Umbilical cord (tissue), 2 donors: Measurements from ENCODE around the gene BCAR3. TPM values are rescaled to one million over a fixed set of nuclear protein-coding genes. Genes with fewer than 3 reads are reported as not detected.

Source experiments
- DNase-seq: peaks from one replicate; pipeline ENCODE4 v3.0.0-alpha.2; 2015; ENCODE audit warnings: low spot score
- total RNA-seq: library from RNA; depleted of rRNA; stranded (reverse); fragments of >200 nt; gene quantifications from one replicate; pipeline ENCODE4 v1.2.3, GENCODE V29; 2014; ENCODE audit warnings: low replicate concordance; ENCODE audit not compliant: insufficient read depth

Gene BCAR3
- total RNA-seq, 1 donor from 2014 or later = 17.6 TPM

DNA sequence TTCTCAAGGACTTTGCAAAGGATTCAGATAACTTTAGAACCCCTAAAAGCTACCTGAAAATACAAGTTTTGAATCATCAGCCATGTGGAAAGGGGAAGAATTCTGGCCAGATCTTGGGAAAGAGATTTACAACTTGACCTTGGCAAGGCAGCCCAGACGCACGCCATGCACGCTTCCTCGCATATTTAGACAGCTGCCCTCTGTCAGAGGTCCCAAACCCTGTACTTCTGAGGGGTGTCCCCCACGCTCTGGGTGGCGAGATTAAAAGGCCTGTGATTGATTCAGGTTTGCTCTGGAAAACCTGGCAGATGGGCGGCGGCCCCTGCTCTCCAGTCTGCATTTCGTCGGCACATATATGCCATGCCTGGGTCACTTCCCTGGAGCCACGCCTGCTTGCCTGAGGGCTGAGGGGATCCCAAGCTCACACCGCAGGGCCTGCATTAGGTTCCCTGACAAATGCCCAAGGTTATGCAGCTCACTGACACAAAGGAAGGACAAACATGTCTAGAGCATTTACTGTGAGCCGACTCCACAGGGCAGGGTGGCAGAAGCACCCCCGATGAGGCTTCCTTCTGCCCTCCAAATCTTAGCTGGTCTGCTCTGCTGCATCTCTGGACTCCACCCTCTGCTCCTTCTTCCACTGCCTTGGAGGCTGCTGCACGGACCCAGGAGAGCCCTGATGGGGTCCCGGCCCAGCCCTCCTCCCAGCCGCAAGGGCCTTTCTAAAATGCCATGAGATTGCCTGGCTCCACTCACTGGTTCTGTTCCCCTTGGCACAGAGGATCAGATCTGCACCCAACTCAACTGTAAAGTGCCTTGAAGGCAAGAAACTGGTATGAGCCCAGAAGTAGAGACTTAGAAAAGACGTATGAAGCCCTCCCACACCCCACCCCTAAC lies 103.9 kb downstream of the BCAR3 start:
- DNase-seq = no peak

GRCh38 chr1:93576746-93577145 lies 104.9 kb downstream of the BCAR3 start:
- DNase-seq = no peak

- no peak for DNase-seq
Measured at GRCh38 chr1:93576346-93576745, 105.3 kb downstream of the BCAR3 start.

- DNase-seq = peak; percentile 40
Measured at GRCh38 chr1:93575621-93576284, 105.9 kb downstream of the BCAR3 start.

DNA sequence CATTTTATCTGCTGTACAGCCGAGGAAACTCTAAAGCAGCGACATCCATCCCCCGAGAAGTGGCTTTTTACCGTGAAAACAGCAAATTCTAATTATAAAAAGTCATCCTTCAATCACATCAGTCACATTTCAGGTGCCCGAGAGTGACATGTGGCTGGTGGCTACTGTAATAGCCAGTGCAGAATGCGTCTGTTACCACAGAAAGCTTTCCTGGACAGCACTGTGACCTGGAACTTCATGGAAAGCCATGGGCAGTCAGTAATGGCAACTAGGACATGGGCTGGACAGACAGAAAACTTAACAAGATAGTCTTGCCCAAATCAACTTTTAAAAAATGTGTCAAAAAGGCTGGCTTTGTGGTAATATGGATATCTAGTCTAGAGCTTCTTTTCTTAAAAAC lies 106.6 kb downstream of the BCAR3 start:
- no peak for DNase-seq

GRCh38 chr1:93574511-93574910 lies 107.1 kb downstream of the BCAR3 start:
- DNase-seq = no peak

- no peak for DNase-seq
Measured at GRCh38 chr1:93573940-93574469, 107.6 kb downstream of the BCAR3 start.

DNA sequence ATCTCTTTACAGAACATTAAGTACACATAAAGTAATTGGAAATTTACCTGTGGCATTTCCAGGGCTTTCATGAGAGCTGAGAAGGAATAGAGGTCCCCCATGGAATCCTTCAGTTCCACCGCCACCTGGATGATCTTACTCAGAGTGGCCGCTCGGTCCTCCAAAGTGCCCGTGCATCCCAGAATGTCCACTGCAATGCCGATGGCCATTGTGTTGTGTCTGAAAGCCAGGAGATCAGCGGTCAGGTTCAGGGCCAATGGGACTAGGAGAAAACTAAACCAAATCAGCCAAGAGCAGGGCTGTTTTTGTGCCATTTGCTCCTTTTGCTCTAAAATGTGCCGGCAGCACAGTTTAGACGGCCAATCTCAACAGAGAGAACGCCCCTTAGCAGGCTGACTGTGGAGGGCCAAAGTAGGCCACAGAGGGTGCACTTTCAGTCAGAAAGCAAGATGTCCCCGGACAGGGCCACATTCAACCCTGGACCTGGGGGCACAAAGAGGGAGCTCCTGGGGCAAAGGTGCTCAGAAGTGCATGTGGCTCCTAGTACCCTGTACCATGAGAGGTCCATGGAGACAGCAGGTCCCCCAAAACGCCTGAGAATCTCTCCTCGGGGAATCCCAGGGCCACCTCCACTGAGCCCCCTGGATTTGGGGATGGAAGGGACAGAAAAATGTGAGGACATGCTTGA lies 109.9 kb downstream of the BCAR3 start:
- DNase-seq = no peak

DNA sequence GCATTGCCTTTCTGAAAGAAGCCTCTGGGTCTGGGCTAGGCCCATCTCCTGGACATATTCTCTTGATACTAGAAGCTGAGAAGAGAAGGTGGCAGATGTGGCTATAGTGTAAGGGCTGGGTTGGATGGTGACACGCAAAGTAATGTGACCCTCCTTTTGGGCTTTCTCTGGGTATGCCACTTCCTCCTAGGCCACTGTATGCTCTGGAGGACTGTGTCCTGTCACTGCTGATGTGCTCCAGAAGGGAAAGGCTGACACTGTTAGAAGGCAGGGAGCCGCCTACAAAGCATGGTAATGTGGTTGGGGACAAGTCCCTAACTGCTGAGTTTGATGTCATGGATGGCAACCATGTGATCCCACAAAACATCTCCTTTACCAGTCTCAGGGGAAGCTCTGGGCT lies 112.1 kb downstream of the BCAR3 start:
- no peak for DNase-seq

GRCh38 chr1:93567255-93567918 lies 114.2 kb downstream of the BCAR3 start:
- DNase-seq = peak; percentile 81

DNA sequence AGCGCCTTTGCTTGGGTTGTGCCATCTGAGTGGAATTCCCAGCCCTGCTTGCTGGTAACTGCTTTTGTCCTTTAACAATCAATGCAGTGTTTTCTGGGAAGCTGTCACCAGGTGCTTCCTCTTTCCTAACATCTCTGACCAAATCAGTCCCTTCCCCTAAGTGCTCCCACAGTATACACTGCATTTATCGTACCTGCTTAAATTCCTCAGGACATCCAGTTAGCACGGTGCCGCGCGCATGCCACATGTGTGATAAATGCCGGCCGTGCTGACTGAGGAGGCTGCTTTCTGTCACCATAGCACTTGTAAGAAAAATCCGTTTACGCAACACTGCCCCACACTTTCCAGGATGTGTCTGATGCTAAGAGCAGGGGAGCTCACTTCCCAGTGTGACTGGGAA lies 115.4 kb downstream of the BCAR3 start:
- DNase-seq = peak; percentile 38

DNA sequence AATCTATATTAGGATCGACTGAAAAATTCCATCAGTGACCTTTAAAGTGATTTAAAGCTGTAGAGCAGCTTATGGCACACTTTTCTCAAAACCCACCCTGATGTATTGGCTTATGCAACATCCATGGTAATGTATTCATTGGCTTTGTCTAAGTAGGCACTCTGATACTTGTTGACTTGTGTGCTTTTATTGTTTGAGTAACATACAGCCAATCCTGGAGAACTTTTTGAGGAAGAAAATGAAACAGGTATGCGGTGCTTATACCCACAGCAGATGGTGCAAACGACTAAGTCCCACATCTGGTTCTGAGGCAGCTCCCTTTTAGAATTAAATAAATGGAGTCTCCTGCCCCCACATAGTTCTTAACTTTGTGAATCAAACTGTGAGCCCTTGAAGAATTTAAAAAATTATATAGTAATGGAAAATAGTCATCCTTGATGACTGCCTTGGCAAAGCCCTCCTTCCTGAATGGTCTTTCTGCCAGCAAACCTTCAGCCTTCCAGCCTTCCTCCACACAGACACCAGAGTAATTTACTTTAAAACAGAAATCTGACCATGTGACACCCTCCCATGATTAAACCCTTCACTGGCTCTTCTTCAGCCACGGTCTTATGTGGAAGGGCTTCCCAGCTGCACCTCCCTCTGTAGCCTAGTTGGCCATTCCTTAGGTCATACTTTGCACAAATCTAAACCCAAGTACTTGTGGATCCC lies 116.0 kb downstream of the BCAR3 start:
- DNase-seq = no peak

- DNase-seq = no peak
Measured at GRCh38 chr1:93559695-93560094, 121.9 kb downstream of the BCAR3 start.

GRCh38 chr1:93559045-93559444 lies 122.6 kb downstream of the BCAR3 start:
- DNase-seq = no peak

GRCh38 chr1:93556291-93556690 lies 125.3 kb downstream of the BCAR3 start:
- DNase-seq = no peak

DNA sequence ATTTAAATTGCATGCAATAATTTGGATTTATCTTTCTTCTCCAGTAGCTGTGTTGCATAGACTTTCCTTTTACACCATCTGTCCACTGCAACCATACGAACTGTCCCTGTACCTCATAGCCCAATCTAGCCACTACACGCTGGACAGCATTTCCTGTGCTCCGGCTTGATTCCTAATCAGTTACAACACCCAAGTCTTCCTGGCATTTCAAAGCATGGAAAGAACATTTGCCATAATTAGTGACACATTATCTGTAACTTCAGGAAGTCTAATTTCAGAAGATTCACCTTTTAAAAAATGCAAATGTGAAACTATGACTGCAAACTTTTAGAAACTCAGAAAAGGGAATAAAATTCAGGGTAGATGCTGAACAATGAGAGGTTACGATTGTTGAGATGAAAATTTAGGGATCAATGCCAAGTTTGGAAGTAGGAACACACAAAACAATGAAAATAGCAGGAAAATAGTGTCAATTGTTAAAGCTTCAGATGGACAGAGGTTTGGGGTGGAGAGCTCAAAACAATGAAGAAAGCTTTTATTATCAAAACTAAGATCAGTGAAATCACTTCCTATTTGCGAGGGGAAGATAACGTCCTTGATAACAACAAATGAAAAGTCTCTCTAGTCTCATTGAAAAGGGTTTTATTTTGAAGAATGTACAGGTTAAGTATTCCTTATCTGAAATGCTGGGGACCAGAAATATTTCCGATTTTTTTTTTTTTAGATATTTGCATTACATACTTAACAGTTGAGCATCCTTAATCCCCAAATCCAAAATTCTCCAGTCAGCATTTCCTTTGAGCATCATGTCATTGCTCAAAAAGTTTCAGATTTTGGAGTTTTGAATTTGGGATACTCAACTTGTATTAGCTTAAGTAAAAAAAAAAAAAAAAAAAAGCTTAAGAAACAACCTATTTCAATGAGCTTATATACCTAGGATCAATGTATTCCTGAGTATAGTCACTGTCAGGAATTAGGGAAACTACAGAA lies 126.5 kb downstream of the BCAR3 start:
- DNase-seq = no peak

DNA sequence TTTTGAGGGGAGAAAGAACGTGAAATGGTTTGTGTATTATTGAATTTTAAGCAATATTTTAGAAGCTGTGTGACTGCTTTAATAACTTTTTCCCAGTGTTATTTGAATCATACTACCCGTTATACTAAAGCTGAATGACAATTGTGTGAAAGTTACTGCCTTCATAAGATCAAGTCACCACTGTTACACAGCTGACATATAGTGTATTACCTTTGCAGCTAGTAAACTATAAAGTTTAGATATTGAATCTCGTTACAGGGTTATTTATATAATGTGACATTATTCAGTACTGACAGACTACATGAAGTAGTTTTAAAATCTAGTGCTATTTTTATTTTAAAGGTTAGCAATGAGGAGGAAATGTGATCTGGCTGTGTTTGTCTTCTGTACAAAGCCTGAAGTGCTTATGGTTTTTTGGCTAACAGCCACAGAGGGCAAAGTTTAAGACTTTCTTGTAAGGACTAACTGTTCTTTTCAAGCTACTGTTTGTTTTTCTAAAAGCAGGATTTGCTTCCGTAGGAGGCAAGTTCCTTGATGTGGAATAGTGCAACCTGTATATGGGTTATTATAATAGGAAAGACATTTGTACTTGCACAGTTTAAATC lies 127.6 kb downstream of the BCAR3 start:
- peak; percentile 50 for DNase-seq

DNA sequence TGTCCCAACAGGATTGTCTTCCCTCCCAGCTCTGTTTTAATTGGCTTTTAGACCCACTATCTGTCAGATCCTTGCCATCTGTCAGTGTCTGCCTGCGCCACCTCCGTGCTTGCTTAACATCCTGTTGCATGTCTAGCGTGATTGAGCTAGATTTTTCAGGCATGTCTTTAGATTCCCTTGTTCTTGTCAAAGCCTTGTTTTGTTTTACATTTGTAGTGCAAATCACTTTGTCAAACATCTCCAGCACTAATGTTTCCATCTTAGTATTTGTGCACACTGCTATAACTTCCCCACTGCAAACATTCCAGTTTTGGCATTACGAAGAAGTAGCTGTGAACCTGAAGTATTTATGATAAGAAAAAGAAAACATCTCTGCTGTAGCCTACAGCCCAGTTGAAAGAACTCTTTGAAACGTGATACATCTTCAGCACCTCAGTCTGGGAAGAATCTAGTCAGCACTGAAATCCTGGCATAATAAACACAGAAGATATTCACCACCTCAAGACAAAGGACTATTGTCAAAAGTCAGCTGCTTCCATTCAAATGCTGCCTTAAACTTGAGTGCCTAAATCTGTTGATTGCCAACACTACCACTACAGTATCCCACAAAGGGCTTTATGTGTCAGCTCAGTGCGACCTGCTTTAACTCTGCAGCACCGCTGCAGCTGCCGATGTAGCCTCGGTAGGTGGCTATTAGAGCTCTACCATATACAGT lies 128.7 kb downstream of the BCAR3 start:
- peak; percentile 15 for DNase-seq

DNA sequence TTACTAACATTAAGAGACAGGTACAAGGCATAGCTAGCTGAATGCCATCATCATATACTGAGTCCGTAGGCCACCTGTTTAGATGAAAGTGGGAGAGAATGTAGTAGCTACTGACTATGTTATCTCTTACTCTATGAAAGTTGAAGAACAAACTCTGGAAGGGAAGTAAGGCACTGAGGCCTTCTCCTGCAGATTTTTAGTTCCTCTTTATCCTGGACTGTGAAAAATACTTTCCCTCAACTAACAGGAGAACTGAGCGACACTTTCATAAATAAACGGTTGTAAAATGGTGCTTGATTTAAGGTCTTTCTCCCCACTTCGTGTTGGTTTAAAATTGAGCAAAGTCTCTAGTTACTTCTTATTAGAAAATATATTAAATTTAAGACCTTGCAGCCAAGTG lies 131.8 kb downstream of the BCAR3 start:
- no peak for DNase-seq
